Fibroblast of lung (primary cell): Measurements from ENCODE around the gene MIOX.

ENCODE experiments used
- CTCF ChIP-seq, 2 donors: IDR thresholded peaks in 1 of 2; conservative IDR thresholded peaks in 1 of 2; 1 replicate in 1 of 2; 2 replicates in 1 of 2; pipeline ENCODE4 v1.5.1; 2011 to 2012; ENCODE audit warnings: low read length in 2 of 2, control low read depth in 1 of 2, inconsistent platforms in 1 of 2, low read depth in 1 of 2, mild to moderate bottlenecking in 1 of 2
- EZH2 ChIP-seq: IDR thresholded peaks from 2 replicates; pipeline ENCODE4 v1.5.1; 2012; ENCODE audit warnings: low read length, control low read depth, mild to moderate bottlenecking; ENCODE audit errors: missing control alignments

DNA sequence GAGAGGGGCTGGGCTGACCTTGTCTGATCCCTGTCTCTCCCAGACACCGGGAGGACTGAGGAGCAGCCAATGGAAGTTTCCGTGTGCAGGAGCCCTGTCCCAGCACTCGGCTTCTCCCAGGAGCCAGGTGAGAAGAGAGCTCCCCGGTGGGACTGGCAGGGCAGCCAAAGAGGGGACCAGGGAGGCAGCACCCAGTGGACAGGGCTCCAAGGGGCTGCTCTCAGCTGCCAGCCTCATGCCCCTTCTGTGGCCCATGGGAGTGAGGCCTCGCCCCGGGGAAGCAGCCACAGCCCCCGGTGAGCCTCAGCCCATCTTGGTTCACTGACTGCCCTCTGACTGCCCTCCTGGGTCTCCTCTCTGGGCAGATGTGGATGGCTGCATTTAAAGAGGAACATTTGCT is 31.9 kb downstream of the MIOX start:
- TF ChIP-seq CTCF (conservative IDR thresholded peaks at IDR 0.05 in 1 of 2, IDR thresholded peaks at IDR 0.05 in 1 of 2; ENCODE audit: low read depth in 1 of 2, low read length in 2 of 2) (no peak), EZH2 (no peak)
